ENCODE results near the gene HIVEP2.

The HIVEP2 gene

DNA sequence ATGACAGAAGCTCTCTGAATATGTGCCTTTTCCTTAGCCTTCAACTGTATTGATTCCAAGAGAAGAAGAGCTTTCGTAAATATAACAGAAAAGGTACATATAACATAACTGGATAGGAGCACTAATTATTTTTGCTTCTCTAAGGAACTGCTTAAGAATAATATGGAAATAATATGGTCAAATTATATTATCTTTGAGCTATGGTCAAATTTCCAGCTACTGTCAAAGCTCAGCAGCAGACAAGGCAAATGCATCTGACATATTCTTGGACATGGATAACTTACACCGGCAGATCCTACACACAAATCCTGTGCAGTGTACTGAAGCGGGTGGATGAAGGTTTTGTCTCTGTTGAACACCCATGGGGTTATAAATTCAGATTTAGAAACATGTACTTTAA, 150.6 kb downstream of the HIVEP2 start:
- no peak overlapping the region for H3K9ac ChIP-seq (ENCODE audit: low read depth, low read length)
- no peaks in the 10 kb centered on the region for H3K9me3 ChIP-seq (ENCODE audit: control insufficient read depth, insufficient read depth, low read length)
- H3K4me1 ChIP-seq (ENCODE audit: insufficient read depth, low read length), result no peaks in the 10 kb centered on the region; the same call in 1 of the 2 replicates
- no peaks in the 10 kb centered on the region for H3K36me3 ChIP-seq (ENCODE audit: insufficient read depth, low read length)

DNA sequence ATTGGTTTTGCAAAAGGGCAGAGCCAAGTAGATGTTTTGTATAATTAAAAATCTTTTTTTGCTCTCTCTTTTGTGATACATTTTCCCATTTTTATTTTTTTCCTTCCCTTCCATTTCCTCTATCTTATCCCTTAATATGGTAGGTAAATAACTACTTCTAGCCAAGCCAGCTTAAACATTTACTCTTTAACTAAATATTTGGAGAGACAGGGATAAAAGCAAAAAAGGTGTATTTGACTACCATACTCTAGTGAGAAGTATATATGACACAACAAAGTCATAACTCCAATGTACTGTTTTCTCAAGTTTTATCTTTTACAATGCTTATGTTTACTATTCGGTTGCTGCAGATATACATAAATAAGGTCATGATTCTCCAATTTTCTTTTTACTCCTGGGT, 154.7 kb downstream of the HIVEP2 start:
- no peaks in the 10 kb centered on the region for H3K9me3 ChIP-seq (ENCODE audit: control insufficient read depth, insufficient read depth, low read length)
- no peak overlapping the region for H3K9ac ChIP-seq (ENCODE audit: low read depth, low read length)

DNA sequence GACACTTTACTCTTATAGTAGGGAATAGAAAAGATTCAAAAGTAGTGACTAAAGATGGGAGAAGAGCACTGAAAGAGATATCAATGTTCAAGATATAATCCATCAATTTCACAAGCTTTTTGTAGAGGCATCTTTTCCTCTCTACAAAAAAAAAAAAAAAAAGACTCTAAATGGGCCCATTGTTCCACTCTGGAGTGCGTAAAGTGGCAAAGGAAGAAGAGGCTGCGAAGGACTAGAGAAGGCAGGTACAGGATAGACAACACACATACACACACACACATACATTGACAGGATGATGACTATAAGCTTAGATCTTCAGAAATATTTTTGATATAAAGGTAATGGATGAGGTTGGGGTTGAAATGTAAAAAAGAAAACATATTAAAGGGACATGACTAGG, 157.6 kb downstream of the HIVEP2 start:
- Histone ChIP-seq H3K9ac (ENCODE audit: low read depth, low read length) (no peak overlapping the region), H3K9me3 (ENCODE audit: control insufficient read depth, insufficient read depth, low read length) (no peaks in the 10 kb centered on the region), H3K4me1 (ENCODE audit: insufficient read depth, low read length) (no peaks in the 10 kb centered on the region), H3K36me3 (ENCODE audit: insufficient read depth, low read length) (no peaks in the 10 kb centered on the region)

More for the DNA sequence above, 154.7 kb downstream of the HIVEP2 start:
- no peaks in the 10 kb centered on the region for H3K36me3 ChIP-seq (ENCODE audit: insufficient read depth, low read length)
- H3K4me1 ChIP-seq (ENCODE audit: insufficient read depth, low read length), result no peaks in the 10 kb centered on the region

- Histone ChIP-seq H3K36me3 (ENCODE audit: insufficient read depth, low read length) (no peaks in the 10 kb centered on the region), H3K4me1 (ENCODE audit: insufficient read depth, low read length) (no peaks in the 10 kb centered on the region), H3K9ac (ENCODE audit: low read depth, low read length) (no peak overlapping the region), H3K9me3 (ENCODE audit: control insufficient read depth, insufficient read depth, low read length) (no peaks in the 10 kb centered on the region)
These were observed 158.5 kb downstream of the HIVEP2 start for GRCh38 chr6:142786476-142786875.

DNA sequence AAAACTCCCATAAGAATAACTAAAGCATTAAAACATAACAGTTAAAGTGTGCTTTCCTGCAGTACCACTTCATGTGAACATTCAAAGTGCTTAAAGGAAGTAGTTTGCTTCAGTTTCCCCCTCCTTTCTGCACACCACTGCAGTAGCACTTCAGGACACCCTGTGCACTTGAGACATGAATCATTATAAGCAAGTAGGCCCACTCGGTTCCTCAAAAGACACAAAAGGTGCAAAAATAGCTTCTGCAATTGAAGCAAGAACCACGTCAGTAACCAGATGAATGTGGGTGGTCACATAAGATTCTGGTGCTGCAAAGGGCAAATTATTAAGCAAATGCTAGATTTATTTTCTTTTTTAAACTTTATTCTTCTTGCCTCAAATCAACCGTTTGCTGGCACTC, 160.6 kb downstream of the HIVEP2 start:
- Histone ChIP-seq H3K4me1 (ENCODE audit: insufficient read depth, low read length) (no peaks in the 10 kb centered on the region), H3K36me3 (ENCODE audit: insufficient read depth, low read length) (no peaks in the 10 kb centered on the region), H3K9me3 (ENCODE audit: control insufficient read depth, insufficient read depth, low read length) (no peaks in the 10 kb centered on the region), H3K9ac (ENCODE audit: low read depth, low read length) (no peak overlapping the region)

- Histone ChIP-seq H3K36me3 (ENCODE audit: insufficient read depth, low read length) (no peaks in the 10 kb centered on the region), H3K4me1 (ENCODE audit: insufficient read depth, low read length) (no peaks in the 10 kb centered on the region), H3K9ac (ENCODE audit: low read depth, low read length) (no peak overlapping the region), H3K9me3 (ENCODE audit: control insufficient read depth, insufficient read depth, low read length) (no peaks in the 10 kb centered on the region)
These were observed 161.5 kb downstream of the HIVEP2 start for GRCh38 chr6:142783499-142783898.

DNA sequence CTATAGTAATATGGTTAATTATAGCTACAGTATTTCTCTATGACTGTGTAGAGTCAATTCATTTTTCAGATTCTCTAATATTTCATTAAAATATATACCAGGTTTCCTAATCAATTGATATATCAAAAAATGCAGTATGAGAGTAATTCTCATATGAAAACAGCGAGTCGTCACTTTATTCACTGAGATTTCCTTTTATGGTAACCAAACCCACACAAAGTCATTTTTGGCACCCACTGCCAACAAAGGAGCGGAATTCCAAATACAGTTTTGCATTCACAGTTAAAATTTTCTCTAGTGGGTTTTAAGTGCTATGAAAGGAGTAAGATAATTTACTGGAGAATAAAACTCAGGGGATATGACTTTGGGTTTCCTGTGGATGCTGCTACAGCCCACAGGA, 163.8 kb downstream of the HIVEP2 start:
- Histone ChIP-seq H3K4me1 (ENCODE audit: insufficient read depth, low read length) (no peaks in the 10 kb centered on the region), H3K36me3 (ENCODE audit: insufficient read depth, low read length) (no peaks in the 10 kb centered on the region), H3K9ac (ENCODE audit: low read depth, low read length) (no peak overlapping the region), H3K9me3 (ENCODE audit: control insufficient read depth, insufficient read depth, low read length) (no peaks in the 10 kb centered on the region)

GRCh38 chr6:142773859-142774648, 170.9 kb downstream of the HIVEP2 start:
- Histone ChIP-seq H3K9me3 (ENCODE audit: control insufficient read depth, insufficient read depth, low read length) (no peaks in the 10 kb centered on the region), H3K4me1 (ENCODE audit: insufficient read depth, low read length) (no peaks in the 10 kb centered on the region), H3K9ac (ENCODE audit: low read depth, low read length) (no peak overlapping the region), H3K36me3 (ENCODE audit: insufficient read depth, low read length) (no peaks in the 10 kb centered on the region; the same call in 1 of the 2 replicates)

- Histone ChIP-seq H3K36me3 (ENCODE audit: insufficient read depth, low read length) (no peaks in the 10 kb centered on the region; the same call in 1 of the 2 replicates), H3K9ac (ENCODE audit: low read depth, low read length) (no peak overlapping the region), H3K9me3 (ENCODE audit: control insufficient read depth, insufficient read depth, low read length) (no peaks in the 10 kb centered on the region), H3K4me1 (ENCODE audit: insufficient read depth, low read length) (no peaks in the 10 kb centered on the region)
These were observed 171.7 kb downstream of the HIVEP2 start for GRCh38 chr6:142773324-142773723.

GRCh38 chr6:142771162-142771561, 173.8 kb downstream of the HIVEP2 start:
- no peaks in the 10 kb centered on the region for H3K4me1 ChIP-seq (ENCODE audit: insufficient read depth, low read length)
- no peaks in the 10 kb centered on the region for H3K9me3 ChIP-seq (ENCODE audit: control insufficient read depth, insufficient read depth, low read length)
- H3K36me3 ChIP-seq (ENCODE audit: insufficient read depth, low read length), result no peaks in the 10 kb centered on the region; the same call in 1 of the 2 replicates
- H3K9ac ChIP-seq (ENCODE audit: low read depth, low read length), result no peak overlapping the region

DNA sequence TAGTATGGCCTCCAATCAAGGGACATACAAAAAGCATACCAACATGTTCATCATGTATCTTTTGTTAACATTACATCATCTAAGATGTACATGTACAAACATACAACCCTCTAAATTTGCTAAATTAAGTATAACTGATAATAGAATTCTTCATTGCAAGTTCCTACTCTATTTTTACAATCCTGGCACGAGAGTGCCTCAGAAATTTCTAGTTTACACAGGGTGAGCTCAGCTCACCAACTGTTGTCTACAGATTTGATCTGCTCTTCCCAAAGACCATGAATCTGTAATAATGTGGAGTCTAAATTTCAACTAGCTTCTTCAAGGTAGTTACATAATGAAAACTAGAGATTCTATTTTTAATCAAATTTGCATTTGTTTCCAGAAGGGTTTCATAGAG, 179.7 kb downstream of the HIVEP2 start:
- no peaks in the 10 kb centered on the region; the same call in 1 of the 2 replicates for H3K36me3 ChIP-seq (ENCODE audit: insufficient read depth, low read length)
- H3K9ac ChIP-seq (ENCODE audit: low read depth, low read length), result no peak overlapping the region
- H3K4me1 ChIP-seq (ENCODE audit: insufficient read depth, low read length), result no peaks in the 10 kb centered on the region
- H3K9me3 ChIP-seq (ENCODE audit: control insufficient read depth, insufficient read depth, low read length), result no peaks in the 10 kb centered on the region

GRCh38 chr6:142764311-142764710, 180.7 kb downstream of the HIVEP2 start:
- H3K9me3 ChIP-seq (ENCODE audit: control insufficient read depth, insufficient read depth, low read length), result no peaks in the 10 kb centered on the region
- peaks cover 3% of the 10 kb centered on the region; the same call in 1 of the 2 replicates for H3K36me3 ChIP-seq (ENCODE audit: insufficient read depth, low read length)
- no peaks in the 10 kb centered on the region for H3K4me1 ChIP-seq (ENCODE audit: insufficient read depth, low read length)
- no peak overlapping the region for H3K9ac ChIP-seq (ENCODE audit: low read depth, low read length)

GRCh38 chr6:142763205-142763604, 181.8 kb downstream of the HIVEP2 start:
- H3K4me1 ChIP-seq (ENCODE audit: insufficient read depth, low read length), result no peaks in the 10 kb centered on the region
- H3K9me3 ChIP-seq (ENCODE audit: control insufficient read depth, insufficient read depth, low read length), result no peaks in the 10 kb centered on the region
- no peak overlapping the region for H3K9ac ChIP-seq (ENCODE audit: low read depth, low read length)
- H3K36me3 ChIP-seq (ENCODE audit: insufficient read depth, low read length), result peaks cover 3% of the 10 kb centered on the region; the same call in 1 of the 2 replicates

DNA sequence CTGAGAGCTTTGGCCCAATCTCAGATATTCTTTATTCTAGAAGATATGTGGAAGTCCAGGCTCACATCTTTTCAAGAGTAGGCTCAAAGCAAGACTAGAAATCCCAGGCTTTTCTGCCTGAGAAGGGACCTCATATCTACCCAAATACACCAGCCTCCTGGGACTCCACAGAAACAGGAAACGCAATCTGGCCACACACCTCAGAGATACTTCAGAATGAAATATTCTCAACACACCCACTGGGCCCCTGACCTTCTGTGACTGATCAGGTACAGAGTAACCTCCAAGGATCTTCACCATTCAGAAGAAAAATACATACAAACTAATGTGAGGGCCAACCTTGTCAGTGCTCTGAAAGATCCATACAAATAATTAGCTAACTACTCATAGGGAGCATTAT, 183.2 kb downstream of the HIVEP2 start:
- no peak overlapping the region for H3K9ac ChIP-seq (ENCODE audit: low read depth, low read length)
- H3K36me3 ChIP-seq (ENCODE audit: insufficient read depth, low read length), result peaks cover 3% of the 10 kb centered on the region; the same call in 1 of the 2 replicates
- H3K4me1 ChIP-seq (ENCODE audit: insufficient read depth, low read length), result no peaks in the 10 kb centered on the region
- H3K9me3 ChIP-seq (ENCODE audit: control insufficient read depth, insufficient read depth, low read length), result no peaks in the 10 kb centered on the region

- H3K36me3 ChIP-seq (ENCODE audit: insufficient read depth, low read length), result peaks cover 3% of the 10 kb centered on the region; the same call in 1 of the 2 replicates
- no peaks in the 10 kb centered on the region for H3K4me1 ChIP-seq (ENCODE audit: insufficient read depth, low read length)
- no peak overlapping the region for H3K9ac ChIP-seq (ENCODE audit: low read depth, low read length)
- H3K9me3 ChIP-seq (ENCODE audit: control insufficient read depth, insufficient read depth, low read length), result no peaks in the 10 kb centered on the region
These were observed 184.8 kb downstream of the HIVEP2 start for GRCh38 chr6:142760152-142760551.
